Suprapubic skin (tissue), 3 donors: ENCODE results near the gene CD84.

Source experiments
- CTCF ChIP-seq, 2 donors: fragments of 200-600 bp in 1 of 2; fragments of 450-650 bp in 1 of 2; sonication (generic) in 1 of 2; IDR thresholded peaks; one replicate each; pipeline ENCODE4 v1.5.1; 2016 to 2019; ENCODE audit warnings: antibody characterized with exemption in 2 of 2, mild to moderate bottlenecking in 1 of 2, moderate library complexity in 1 of 2
- EP300 ChIP-seq: sonication (generic); formaldehyde crosslinking; IDR thresholded peaks from one replicate; pipeline ENCODE4 v1.6.1; 2017; ENCODE audit warnings: antibody characterized with exemption

GRCh38 chr1:160550572-160551034 lies 28.7 kb downstream of the CD84 start:
- TF ChIP-seq CTCF (IDR thresholded peaks at IDR 0.05) (no peak), EP300 (no peak)
